ENCODE data around the gene SAMD10. TPM values are rescaled to one million over a fixed set of nuclear protein-coding genes. Genes with fewer than 3 reads are reported as not detected.

The SAMD10 gene
- total RNA-seq, 4 donors from 2014 or later = 1.1 to 6.4 (median 5.0) TPM

DNA sequence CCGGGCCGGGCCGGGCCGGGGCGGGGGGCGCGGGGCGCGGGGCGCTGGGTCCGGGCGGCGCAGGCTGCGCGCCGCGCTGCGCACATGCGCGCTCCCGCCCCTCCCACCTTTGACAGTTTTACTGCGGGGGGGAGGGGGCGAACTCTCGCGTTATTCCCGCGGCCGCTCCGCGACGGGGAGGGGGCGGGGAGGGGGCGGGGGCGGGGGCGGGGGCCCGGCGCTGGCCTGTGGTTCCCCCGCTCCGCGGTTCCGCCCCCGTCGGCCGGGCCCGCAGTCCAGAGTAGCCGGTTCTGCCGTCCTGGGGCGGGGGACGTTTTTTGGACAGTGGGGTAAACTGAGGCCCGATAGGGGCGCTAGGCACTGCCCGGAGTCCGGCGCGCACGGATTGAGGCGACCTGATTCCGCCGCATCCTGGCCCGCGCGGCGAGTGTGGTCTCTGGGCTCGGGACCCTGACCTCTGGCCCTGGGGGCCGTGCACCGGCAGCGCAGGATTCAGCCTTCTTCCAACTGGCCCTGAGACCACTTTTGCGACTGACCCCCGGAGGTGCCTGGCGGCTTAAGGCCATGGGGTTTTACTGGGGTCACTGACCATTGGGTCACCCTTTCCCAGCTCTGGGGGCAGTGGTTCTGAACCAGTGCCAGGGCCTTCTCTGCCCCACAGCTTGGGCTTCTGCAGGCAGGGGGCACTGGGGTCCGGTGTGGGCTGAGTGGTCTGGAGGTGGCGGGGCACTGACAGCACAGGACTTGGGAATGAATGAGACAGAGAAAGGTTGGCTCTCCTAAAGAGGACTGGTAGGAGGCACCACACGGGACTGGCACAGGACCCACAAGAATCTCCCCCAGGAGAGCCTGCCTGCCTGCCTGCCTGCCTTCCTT is 9.4 kb downstream of the SAMD10 start, which contains the start of gene ZNF512B:
TSS of gene ZNF512B (minus strand) at position 93 of the 876 bp plus-strand sequence. CDS start 1,980 bp downstream, outside the sequence.
- 2 to 38% methylated on average over 3 to 48 of the region's 73 CpGs for WGBS, 2 donors
- Histone ChIP-seq H3K27me3 (no peaks in the 10 kb centered on the region), H3K4me1 (peaks cover 11 to 24% of the 10 kb centered on the region in 2 donors), H3K9me3 (no peaks in the 10 kb centered on the region), H3K4me3 (replicated peaks in 1 of 3) (peak within 1 kb of the TSS in 2 of 3 donors; percentile 34 to 72), H3K27ac (peak within 1 kb of the TSS in 2 of 3 donors; percentile 41 to 80), H3K36me3 (peaks cover 0 to 10% of the 10 kb centered on the region in 2 donors)
- TF ChIP-seq, protein P1, sequence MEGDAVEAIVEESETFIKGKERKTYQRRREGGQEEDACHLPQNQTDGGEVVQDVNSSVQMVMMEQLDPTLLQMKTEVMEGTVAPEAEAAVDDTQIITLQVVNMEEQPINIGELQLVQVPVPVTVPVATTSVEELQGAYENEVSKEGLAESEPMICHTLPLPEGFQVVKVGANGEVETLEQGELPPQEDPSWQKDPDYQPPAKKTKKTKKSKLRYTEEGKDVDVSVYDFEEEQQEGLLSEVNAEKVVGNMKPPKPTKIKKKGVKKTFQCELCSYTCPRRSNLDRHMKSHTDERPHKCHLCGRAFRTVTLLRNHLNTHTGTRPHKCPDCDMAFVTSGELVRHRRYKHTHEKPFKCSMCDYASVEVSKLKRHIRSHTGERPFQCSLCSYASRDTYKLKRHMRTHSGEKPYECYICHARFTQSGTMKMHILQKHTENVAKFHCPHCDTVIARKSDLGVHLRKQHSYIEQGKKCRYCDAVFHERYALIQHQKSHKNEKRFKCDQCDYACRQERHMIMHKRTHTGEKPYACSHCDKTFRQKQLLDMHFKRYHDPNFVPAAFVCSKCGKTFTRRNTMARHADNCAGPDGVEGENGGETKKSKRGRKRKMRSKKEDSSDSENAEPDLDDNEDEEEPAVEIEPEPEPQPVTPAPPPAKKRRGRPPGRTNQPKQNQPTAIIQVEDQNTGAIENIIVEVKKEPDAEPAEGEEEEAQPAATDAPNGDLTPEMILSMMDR (IDR thresholded peaks at IDR 0.05) = no peak
- TF ChIP-seq POLR2A (IDR thresholded peaks at IDR 0.05) = no peak
- peak; percentile 74 to 76 for DNase-seq
- intact Hi-C loops (cut with DNase I) = loop anchor here (5.0 kb wide), 1 partner anchor 473 kb away; the partner anchor contains the start of gene EEF1A2

DNA sequence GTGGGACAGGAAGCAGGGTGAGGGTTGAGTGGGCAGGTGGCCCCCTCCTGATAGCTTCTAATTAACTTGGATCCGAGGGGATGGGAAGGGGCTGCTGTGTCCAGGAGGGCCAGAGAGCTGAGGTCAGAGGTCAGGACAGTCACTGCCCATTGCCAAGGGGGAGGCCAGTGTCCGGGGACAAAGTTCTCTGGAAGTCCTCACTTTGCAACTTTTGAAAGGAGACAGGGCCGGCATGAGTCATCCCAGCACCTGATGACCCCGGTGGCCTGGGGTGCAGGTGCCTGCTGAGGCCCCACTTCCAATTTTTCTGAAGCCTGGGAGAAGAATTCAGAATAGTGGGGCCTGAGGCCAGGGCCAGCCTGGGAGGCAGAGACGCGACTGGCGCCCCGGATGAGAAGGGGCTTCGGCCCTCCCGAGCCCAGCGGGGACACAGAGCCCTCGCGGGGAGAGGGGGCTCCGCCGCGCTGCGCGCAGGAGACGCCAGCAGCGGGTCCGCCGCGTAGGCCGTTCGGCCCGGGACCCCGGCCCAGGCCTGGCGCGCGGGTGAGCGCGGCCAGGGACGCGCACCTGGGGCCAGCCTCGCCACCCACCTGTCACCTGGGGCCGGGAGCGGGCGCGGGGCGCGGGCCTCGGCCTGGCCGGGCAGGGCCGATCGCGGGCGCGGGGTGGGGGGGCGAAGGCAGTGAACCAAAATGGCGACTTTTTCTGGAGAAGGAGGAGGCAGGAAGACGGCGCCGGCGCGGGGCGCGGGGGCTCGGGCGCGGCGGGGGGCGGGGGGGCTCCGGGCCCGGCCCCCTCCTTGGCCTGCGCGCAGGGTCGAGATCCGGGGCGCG is 10.3 kb downstream of the SAMD10 start:
- peaks cover 11 to 24% of the 10 kb centered on the region in 2 donors for H3K4me1 ChIP-seq
- peak; percentile 39 to 50 for DNase-seq
- peak overlapping the region in 2 of 3 donors; percentile 41 to 80 for H3K27ac ChIP-seq
- H3K36me3 ChIP-seq = peaks cover 3 to 15% of the 10 kb centered on the region in 2 donors
- 3 to 15% methylated on average over 4 to 24 of the region's 70 CpGs for WGBS, 2 donors
- intact Hi-C loops (cut with DNase I) = no loop called here
- TF ChIP-seq, protein P1 (IDR thresholded peaks at IDR 0.05) = no peak
- TF ChIP-seq POLR2A (IDR thresholded peaks at IDR 0.05) = no peak
- H3K27me3 ChIP-seq = no peaks in the 10 kb centered on the region
- H3K9me3 ChIP-seq = no peaks in the 10 kb centered on the region
- H3K4me3 ChIP-seq (replicated peaks in 1 of 3) = peak overlapping the region in 2 of 3 donors; percentile 34 to 72

DNA sequence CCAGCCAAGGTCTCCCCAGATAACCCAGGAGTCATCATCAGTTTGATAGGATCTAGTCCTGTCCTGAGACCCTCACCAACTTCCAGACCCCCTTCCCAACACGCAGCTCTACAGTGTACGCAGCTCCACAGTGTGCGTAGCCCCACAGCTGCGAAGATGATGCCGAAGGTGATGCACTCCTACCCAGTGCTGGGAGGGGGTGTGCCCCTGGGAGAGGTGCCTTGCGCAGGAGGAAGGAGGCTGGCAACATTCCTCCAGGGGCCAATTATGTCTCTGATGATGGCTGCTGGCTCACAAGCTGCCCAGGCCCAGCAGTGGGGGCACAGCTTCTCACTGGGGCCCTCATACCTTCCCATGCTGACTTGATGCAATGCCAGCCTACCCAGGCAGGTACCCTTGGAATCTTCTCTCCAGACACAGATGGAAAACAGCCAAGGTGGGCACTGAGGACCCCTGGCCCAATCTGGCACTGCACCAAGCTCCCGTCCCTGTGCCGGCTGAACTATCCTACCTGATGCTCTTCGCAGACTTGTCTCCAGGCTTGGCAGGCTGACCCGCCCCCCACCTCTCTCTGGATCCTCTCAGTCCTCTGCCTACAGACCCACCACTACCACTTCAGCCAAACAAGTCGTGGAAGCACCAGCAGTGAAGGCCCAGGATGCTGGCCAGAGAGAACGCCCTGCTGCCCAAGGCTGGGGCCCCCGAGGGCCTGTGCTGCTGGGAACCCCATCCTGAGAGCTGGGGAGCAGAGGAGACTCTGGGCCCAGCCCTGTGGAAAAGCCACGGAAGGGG is 11.1 kb downstream of the SAMD10 start:
- Histone ChIP-seq H3K9me3 (no peaks in the 10 kb centered on the region), H3K4me1 (peaks cover 11 to 16% of the 10 kb centered on the region in 2 donors), H3K4me3 (replicated peaks in 1 of 3) (peak overlapping the region in 1 of 3 donors; percentile 72), H3K27ac (peak overlapping the region in 2 of 3 donors; percentile 41 to 80), H3K27me3 (no peaks in the 10 kb centered on the region), H3K36me3 (peaks cover 11 to 23% of the 10 kb centered on the region in 2 donors)
- TF ChIP-seq POLR2A (IDR thresholded peaks at IDR 0.05) = no peak
- TF ChIP-seq, protein P1 (IDR thresholded peaks at IDR 0.05) = no peak
- 81 to 88% methylated on average over 7 to 14 of the region's 14 CpGs for WGBS, 2 donors
- peak in 1 of 2 donors; percentile 1 for DNase-seq
- intact Hi-C loops (cut with DNase I) = no loop called here

DNA sequence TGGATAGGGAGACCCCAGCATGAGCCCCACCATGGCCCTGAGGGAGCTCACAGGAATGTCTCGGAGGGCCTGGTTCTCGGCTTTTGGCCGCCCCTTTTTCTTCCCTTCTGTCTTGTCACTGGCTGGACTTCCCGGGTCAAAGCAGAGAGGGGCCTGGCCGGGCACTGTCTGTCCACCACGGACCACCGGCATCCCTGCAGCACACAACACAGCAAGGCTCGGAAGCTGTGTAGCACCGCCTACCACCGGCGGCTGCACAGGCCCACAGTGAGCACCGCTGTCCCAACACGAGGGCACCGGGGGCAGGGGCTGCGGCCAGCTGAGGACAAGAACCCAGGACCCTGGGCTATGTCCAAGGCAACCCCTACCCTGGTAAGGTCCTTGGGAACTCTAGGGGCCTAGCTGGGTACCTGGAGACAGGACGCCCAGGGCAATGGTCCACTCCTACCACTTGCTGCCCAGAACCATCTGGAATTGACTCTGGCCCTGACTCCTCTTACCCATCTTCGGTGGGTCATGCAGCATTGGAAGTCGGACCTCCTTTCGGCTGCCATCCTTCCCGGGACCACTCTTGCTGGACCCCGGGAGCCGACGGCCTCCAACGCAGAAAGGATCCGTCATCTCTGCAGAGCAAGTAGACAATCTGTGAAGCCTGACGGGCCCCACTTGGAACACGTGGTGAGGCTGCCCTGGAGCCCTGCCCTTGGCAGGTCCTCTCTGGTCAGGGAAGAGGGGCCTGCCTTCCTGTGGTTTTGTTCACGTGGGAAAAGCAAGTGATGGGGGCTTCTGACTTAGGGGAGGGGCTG is 11.9 kb downstream of the SAMD10 start:
- WGBS, 2 donors = 92% methylated on average over 19 to 28 of the region's 28 CpGs

More for the DNA sequence above, 11.9 kb downstream of the SAMD10 start:
- no peaks in the 10 kb centered on the region for H3K27me3 ChIP-seq
- TF ChIP-seq, protein P1 (IDR thresholded peaks at IDR 0.05) = no peak
- TF ChIP-seq POLR2A (IDR thresholded peaks at IDR 0.05) = no peak
- H3K36me3 ChIP-seq = peaks cover 14 to 31% of the 10 kb centered on the region in 2 donors
- no peak overlapping the region for H3K4me3 ChIP-seq (replicated peaks in 1 of 3)
- no peak for DNase-seq
- H3K9me3 ChIP-seq = no peaks in the 10 kb centered on the region
- intact Hi-C loops (cut with DNase I) = no loop called here
- H3K4me1 ChIP-seq = peaks cover 11 to 16% of the 10 kb centered on the region in 2 donors
- no peak overlapping the region for H3K27ac ChIP-seq

All from thyroid gland (tissue), 4 donors.